ENCODE data around the gene FERD3L. TPM values are rescaled to one million over a fixed set of nuclear protein-coding genes. Genes with fewer than 3 reads are reported as not detected.

Gene FERD3L
- total RNA-seq, 2 experiments from 2014 or later, result not detected

DNA sequence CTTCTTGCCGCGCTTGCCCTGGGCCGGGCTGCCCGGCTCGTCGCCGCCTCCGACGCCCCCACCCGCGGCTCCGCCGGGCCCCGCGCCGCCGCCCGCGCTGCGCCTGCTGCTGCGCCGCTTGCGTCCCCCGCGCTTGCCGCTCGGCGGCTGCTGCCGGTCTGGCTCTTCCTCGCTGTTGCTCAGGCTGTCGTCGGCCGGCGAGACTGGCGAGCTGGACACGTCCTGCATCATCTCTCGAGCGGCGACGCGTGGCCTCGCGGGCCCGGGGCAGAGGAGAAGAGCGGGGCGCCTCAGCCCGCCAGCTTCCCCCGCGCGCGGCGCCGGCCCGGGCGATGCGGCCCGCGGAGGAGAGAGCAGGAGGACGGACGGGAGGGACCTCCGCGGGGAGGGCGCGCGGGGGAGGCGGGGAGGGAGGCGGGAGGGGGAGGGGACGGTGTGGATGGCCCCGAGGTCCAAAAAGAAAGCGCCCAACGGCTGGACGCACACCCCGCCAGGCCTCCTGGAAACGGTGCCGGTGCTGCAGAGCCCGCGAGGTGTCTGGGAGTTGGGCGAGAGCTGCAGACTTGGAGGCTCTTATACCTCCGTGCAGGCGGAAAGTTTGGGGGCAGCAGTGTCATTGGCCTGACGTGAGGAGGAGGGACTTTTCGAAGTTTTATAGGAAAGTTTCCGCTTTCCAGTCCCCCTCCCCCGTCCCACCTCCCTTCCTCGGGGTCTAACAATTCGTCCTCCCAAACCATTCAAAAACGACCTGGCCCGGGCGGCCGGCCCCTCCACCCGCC lies 27.9 kb downstream of the FERD3L start, which contains the start of gene TWIST1:
TSS of gene TWIST1 (minus strand) at position 546 of the 779 bp plus-strand sequence. CDS start at position 231, 315 bp downstream.
- ChIA-PET POLR2A (no interaction called here), CTCF (no interaction called here)

DNA sequence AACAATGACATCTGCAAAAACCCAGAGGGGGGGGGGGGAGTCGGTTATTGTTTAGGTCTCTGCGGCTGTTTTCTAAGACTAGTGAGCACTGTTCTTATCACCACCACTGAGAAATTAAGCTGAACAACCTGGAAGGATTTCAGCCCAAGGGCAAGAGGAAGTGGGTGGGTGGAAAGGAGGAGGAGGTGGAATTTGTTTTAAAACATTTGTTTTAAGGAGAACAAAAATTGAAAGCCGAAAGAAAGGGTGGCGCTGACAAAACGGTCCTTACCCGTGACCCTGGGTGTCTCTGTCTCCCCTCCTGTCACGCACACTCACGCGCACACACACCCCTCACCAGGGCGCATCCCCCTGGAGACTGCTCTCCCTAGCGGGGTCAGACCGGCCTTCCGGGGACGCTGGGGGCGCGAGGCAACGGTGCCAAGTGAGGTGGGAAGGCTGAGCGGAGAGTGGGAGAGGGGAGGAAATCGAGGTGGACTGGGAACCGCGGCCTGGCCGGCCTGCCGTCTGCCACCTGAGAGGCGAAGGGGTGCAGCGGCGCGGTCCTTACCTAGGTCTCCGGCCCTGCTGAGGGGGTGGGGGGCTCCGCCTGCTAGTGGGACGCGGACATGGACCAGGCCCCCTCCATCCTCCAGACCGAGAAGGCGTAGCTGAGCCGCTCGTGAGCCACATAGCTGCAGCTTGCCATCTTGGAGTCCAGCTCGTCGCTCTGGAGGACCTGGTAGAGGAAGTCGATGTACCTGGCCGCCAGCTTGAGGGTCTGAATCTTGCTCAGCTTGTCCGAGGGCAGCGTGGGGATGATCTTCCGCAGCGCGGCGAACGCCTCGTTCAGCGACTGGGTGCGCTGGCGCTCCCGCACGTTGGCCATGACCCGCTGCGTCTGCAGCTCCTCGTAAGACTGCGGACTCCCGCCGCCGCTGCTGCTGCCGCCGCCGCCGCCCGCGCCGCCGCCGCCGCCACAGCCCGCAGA lies 28.8 kb downstream of the FERD3L start:
- ChIA-PET POLR2A (interaction anchor here (0.7 kb wide), 1 partner anchor 768 kb away, joined by 4 read pairs; no protein-coding TSS in a partner anchor), CTCF (no interaction called here)

DNA sequence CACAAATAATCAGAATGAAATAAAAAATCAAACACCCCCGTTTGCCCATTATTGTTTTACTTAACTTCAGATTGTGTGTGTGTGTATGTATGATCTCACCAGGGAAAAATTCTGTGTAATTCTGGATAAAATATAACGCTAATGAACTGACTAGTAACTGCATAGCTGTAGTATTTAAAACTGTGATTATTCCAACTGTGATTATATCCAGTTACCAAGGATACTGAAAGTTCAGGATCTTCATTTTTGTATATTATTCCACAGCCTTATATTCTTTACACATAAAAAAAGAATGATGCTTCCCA lies 30.7 kb downstream of the FERD3L start:
- ChIA-PET CTCF (no interaction called here), POLR2A (no interaction called here)

DNA sequence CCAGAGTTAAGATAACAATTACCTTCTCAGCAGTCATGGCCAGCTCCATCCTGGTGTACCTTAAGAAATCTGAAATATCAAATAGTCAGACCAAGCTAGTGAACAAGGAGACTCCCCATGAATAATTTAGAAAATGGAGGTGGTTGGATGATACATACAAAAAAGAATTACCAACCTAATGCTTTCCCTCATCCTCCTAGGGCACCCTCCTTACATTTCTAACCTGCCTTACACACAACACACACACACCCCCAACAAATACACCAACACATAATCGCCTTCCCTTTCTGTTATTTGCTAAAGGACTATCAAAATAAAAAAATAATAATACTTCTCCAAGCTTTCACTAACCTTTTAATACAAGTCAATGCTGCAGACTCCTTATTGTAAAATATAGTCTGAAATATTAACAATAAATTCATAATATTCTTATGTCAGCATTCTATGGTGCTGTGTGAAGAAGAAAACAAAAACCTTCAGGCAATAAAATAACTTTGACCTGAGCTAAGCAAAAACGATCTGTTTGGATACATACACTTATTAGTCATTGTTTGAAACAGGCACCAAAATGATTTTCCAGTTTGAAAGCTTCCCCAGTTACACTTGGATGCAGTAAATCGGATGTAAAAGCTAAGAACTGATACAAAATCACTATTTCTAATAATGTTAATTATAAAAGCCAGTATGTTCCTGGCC lies 31.2 kb downstream of the FERD3L start:
- ChIA-PET CTCF (no interaction called here), POLR2A (no interaction called here)

DNA sequence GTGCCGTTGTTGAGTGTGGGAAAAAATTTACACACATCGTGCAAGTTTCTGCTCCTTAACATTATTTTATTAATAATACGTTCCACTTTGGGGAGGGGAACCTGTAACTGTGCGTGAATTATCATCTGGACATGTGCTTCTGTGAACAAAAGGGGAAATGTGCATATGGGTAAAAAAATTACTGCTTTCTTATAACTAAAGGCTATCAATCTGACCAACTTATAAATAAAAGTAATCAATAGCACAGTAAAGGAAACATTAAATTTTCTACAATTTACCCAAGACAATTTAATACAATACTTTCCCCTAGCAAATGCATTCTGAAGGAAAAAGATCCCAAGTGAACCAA lies 32.2 kb downstream of the FERD3L start:
- POLR2A ChIA-PET, result no interaction called here
- CTCF ChIA-PET, result no interaction called here

DNA sequence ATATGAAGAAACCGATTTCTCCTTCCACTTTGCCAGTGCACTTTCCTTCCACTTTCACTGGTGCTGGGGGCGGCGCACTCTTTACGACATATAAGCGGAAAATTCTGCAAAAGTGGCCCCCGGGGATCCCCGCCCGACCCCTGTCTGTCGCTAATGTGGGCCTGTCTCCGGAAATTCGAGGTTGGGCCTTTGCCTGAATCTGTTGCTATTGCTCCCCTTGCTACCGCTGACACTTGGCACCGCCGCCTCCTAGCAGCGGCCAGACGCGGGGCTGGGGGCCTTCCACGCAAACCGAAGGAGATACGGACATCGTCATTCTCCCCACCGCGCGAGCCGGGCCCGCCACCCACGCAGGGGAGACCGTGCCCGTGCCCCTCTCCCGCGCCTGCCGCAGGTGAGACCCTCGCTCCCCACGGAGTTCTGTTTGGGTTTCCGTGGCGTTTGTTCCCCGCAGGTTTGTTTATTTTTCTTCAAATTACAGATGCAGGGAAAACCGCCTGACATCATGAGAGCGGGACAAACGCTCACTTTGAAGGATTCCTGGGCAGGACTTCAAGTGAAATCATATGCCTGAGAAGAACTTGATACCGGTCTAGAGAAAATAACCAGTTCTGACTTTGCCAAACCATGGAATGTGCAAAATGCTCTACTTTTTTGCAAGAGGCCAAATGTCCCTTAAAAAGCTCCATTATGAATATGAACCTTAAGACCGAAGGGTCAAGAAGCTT lies 32.8 kb downstream of the FERD3L start:
- ChIA-PET CTCF (no interaction called here), POLR2A (no interaction called here)

DNA sequence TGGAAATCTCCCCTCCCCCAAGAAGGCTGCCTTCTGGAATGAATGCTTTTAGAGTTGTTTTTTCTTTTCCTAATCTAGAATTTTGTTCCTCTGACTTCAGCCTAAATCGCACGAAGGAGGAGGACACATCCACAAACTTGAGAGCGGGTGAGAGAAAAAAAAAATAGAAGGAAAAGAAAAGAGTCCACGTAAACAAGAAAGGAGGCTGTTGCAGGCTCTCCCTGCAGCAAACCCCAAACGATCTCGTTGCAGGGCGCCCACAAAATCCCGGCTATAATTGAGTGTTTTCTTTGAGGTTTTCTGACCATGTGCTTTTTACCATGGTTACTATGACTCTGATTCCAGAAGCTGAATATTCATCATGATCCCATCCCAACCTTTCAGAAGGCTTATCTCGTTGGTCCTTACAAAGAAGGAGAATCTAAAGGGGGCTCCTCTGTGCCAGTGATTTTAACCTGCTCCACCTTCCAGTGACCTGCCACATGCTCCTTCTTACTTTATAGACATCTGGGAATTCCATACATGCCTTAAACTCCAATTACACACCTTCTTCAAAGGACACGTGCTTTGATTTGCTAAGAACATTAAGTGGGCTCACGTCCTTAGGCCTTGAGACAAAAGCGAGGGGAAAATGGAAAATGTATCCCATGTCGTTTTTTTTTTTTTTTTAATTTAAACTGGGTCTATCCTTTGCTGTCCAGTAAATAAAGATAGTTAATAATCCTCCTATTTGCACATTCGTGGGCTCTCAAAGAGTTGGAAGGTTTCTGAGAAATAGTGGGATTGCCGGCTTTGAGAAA lies 33.5 kb downstream of the FERD3L start:
- ChIA-PET POLR2A (no interaction called here), CTCF (no interaction called here)

DNA sequence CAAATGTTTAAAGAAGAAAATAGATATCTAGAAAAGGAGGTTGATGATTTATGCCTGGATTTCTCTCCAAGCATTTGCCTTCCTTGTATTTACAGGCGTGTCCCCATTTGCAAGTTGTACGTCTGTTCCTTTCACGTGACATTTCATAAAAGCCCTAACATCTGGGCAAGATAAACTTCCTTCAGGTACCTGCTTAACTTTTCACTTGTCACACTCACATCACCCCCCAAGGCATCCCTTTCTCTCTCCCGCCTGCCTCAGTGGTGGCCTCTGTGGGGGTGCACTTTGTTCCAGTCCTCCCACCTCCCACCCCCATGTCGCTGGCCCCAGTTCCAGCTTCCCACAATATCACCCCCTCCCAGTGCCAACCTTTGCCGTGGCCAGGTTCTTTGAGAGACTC lies 34.4 kb downstream of the FERD3L start:
- ChIA-PET CTCF (no interaction called here), POLR2A (no interaction called here)

DNA sequence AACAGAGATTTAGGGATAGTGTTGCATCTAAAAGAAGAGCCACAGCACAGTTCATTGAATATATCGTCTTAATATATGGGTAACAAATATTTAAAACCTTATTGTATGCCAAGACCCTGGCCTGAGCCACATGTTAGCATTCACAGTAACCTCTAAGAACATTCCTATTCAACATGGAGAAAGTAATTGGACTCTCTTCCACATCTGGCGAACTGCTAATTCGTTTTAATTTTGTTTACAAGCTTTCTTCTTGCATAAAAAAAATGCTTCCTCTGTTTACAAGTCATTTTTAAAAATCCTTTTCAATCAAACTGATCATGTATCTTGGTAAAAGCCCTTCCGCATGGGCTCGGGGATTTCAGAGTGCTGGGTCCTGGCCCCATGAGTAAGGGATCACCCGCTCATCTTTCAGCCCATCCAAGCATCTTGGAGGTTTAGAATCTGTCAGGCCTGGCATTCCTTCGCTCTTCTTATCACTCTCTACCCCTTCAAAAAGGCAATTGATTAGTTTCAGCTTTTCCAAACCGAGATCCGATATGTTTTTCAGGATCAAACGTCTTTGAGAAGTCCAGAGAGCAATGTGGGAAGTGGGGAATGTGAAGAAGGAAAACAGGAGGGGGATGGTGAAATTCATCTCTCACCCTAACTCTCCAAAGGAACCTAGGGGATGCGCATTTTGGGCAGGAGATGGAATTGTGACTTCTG lies 35.0 kb downstream of the FERD3L start:
- CTCF ChIA-PET, result no interaction called here

DNA sequence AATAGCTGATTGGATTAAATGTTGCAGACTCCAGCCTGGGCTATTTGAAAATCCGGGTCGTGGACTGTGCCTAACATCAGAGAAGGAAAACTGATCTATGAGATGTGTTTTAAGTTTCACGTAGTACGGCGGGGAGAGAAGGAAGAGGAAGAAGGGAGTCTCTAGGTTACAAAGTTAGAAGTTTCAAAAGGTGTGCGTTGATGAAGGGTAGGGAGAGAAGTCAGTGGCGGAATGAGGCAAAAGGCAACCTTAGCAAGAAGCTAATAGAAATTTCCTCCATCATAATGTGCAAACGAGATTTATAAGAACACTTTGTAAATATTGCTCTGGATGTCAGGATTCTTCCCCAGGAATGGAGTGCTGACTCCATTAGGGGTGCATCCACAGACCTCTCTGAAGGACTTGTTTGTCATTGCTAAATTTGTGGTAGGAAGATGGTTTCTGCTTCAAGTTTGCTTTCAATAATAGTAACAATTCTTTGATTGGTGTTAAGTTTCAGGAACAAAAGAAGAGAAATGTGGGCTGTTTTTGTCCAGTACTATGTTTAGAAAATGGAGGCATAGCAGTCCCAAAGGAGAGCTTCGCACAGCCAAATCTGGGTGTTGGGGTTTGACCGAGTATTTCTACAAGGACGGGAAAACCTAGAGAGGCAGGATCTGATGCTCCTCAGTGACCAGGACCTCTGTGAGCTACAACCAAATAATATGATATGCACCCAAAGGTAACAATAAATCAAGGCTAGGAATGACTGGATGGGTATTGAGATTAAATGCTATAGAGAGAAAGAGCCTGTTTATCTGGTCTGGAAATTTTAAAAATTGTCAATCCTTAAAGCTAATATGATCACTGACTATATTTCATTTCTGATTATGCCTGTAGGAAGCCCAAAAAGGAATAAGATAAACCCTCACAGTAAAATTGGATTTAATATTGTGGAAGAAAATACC lies 35.9 kb downstream of the FERD3L start:
- ChIA-PET CTCF (no interaction called here), POLR2A (no interaction called here)

More for the DNA sequence above, 35.0 kb downstream of the FERD3L start:
- POLR2A ChIA-PET, result no interaction called here

DNA sequence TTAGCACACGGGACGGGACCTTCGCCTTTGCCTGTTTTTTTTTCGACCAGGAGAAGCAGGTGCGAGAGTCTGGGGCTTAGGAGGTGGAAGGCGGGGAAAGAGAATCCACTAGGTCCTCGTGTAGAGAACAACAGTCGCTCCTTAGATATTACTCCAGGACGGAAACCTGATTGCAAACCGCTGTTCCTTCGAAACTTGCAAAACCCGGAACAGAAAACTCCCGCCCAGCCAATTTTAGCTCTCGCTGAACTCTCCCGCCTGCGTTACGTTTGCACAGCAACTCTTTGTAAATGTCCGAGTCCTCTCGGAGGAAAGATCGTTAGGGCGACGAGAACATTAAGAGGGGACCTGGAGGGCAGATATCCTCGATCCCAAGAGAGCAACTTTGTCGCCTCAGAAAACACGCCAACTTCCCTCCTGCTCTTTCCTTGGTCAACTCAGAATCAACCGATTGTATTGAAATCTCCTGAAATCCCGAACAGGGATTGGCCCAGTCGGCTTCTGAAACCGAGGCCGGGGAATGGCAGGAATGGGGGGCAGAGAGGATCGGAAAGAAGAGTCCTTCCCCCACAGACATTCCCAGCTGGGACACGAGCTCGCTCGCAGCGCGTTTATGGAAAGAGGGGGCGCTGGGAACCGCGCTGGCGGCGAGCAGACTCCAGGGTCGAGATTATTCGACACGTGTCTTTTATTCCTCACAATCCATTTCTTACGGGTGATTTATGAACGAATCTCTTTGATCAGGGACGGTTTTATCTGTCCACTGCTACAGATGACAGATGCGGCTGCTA lies 37.7 kb downstream of the FERD3L start:
- ChIA-PET CTCF (no interaction called here), POLR2A (no interaction called here)

DNA sequence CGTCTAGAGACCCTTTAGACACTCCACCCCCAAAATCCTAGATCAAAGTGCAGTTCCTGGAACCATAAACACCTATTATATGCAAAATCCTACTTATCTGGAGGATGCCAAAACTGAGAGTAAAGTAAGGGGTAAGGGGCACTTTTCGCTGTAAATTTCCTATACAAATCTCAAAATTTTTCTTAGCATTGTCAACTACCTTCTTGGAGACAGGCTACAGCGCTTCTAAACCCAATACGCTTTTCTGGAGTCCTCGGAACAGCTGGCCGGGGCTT lies 38.2 kb downstream of the FERD3L start:
- CTCF ChIA-PET, result no interaction called here

DNA sequence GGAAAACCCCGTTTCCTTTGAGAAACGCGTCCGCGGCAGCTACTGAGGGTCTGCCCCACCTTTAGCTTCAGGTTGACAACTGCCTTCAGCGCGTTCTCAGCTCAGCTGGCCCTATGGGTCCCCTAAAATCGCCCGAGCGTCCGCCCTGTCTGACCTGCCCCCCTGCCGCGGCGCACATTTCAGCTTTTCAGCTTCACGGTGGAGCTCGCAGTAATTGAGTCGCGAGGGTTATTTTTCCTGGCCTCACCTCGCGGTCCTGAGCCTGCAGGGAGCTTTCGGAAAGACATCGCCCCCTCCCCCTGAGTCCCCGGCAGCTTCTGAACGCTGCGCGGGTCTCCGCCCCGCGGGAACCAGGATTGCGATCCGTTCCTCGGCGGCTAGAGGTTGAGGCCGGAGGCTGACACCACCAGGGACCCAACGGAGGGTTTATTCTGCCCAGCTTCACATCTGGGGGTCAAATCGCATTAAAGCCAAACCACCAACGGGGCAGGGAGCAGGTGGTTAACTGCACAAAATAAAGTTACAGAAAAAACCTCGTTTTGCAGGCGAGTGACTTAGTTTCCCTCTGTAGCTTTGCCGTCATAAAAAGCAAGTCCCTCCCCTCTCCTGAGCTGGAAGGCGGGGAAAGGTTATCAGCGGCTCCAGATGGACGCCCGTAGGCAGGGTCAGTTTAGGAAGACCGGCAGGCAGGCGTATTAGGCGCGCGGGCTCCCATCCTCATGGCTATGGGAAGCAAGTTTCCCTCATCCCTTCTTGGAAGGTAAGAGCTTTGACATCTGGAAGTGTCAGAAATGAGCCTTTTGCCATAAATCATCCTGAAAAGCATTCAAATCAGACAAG lies 38.8 kb downstream of the FERD3L start:
- POLR2A ChIA-PET, result no interaction called here
- CTCF ChIA-PET, result interaction anchor here (0.6 kb wide), 1 partner anchor 782 kb away, joined by 4 read pairs; no protein-coding TSS in a partner anchor

More for the DNA sequence above, 38.2 kb downstream of the FERD3L start:
- POLR2A ChIA-PET, result no interaction called here

DNA sequence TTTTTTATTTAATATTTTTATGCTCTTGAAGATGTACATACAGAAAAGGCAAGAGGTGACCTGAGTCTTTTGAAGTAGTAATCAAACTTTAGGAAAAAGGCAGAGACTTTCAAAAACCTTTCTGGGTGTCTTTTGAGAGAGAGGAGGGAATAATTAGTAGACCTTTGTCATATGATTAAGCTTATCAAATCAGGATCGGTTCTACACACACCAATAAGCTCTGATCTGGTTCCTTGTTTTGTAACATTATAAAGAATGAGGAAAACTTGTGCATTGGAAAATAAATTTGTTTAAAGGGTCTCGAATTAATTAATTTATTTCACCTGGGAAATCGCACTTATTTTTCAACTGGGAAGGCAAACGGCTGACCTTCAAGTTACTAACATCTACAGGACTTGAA lies 39.7 kb downstream of the FERD3L start:
- POLR2A ChIA-PET, result no interaction called here
- CTCF ChIA-PET, result no interaction called here

DNA sequence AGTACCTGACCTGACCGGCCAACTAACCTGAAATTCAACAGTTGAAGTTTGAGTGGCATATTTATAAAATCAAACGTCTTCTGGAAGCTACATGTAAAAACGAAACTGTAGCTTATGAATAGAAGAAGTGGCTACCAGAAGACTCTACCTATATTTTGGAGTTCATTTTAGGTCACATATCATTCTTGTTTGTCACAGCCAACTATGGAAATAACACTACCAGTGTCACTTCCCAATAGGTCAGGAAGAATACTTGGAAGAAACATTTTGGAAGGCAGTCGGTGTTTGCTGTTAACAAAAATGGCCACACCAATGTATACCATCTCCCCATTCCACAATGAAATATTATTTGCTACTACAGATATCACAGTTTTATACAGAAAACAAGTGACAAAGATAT lies 40.4 kb downstream of the FERD3L start:
- ChIA-PET POLR2A (no interaction called here), CTCF (no interaction called here)

DNA sequence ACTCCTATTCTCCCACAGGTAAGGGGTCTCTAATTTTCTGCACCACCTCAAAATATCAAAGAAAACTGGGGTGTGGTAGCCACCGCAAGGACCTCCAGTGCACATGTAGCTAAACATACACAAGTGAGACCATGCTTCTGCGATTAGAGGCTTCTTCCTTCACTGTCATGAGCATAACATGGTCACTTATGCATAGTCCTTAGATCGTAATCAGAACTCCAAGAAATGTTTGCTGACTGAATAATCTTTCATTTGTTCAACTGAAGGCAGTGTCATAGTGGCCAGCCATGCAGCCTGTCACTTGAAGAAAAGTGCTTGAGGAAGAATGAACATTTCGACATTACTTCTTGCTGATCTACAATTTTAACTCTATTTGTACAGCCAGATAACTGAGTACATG lies 42.3 kb downstream of the FERD3L start:
- CTCF ChIA-PET, result no interaction called here
- POLR2A ChIA-PET, result no interaction called here
